HepG2 (cell line): ENCODE data around the gene GAL3ST1. TPM values are rescaled to one million over a fixed set of nuclear protein-coding genes. Genes with fewer than 3 reads are reported as not detected.

Source experiments
- ATAC-seq: fragments of 200-7000 bp; cut with Tn5 transposase; 3 replicates; pipeline ENCODE4 v1.9.1; 2020; ENCODE audit warnings: mild to moderate bottlenecking, moderate library complexity
- BruUV-seq: library from RNA; stranded (reverse); fragments of 400-500 nt; replicated peaks from 2 replicates; lab custom pipeline; 2021; lab: Mats Ljungman, UMichigan
- CTCF ChIA-PET: fragments of 300-600 bp; formaldehyde crosslinking; extraction: SDS; loops from one replicate; lab custom pipeline; 2021; ENCODE audit warnings: low total read pairs, inconsistent platforms, low intra/inter-chr PET ratio; lab: Yijun Ruan, JAX
- POLR2A ChIA-PET: fragments of 350-600 bp; sonication (Branson Sonifier 250); formaldehyde crosslinking; loops from one replicate; lab custom pipeline; 2020; ENCODE audit warnings: antibody characterized with exemption, inconsistent platforms; lab: Yijun Ruan, JAX
- DNase-seq: peaks from one replicate; pipeline ENCODE4 v3.0.0-alpha.2; 2015; ENCODE audit warnings: low spot score
- FAIRE-seq: peaks from 3 replicates; lab custom pipeline; 2011; peaks lifted over from hg19 to GRCh38; lab: Jason Lieb, UNC
- H2AFZ ChIP-seq: one replicate; pipeline ENCODE4 v1.6.1; 2011; ENCODE audit warnings: low read length, inconsistent platforms
- H3K27ac ChIP-seq: fragments of 300-600 bp; 3 replicates; pipeline ENCODE4 v1.8.0; 2011; ENCODE audit warnings: mixed run types, mild to moderate bottlenecking, mixed read lengths, low read length, inconsistent platforms; ENCODE audit not compliant: insufficient read depth; ENCODE audit errors: extremely low read length
- H3K27me3 ChIP-seq, 2 experiments: fragments of 200-600 bp in 1 of 2; 2 replicates in 1 of 2; 3 replicates in 1 of 2; pipeline versions ENCODE4 v1.6.0 to v1.8.0; 2011; ENCODE audit warnings: low read length in 2 of 2, mild to moderate bottlenecking in 2 of 2, moderate library complexity in 2 of 2, inconsistent platforms in 1 of 2; ENCODE audit not compliant: insufficient read depth in 2 of 2, control insufficient read depth in 1 of 2
- H3K36me3 ChIP-seq, 2 experiments: fragments of 200-600 bp in 1 of 2; replicated peaks in 1 of 2; 2 replicates in 1 of 2; 3 replicates in 1 of 2; pipeline versions ENCODE4 v1.5.1 to v1.8.0; 2011; ENCODE audit warnings: low read length in 2 of 2, inconsistent platforms in 1 of 2; ENCODE audit not compliant: insufficient read depth in 2 of 2, control insufficient read depth in 1 of 2
- H3K4me1 ChIP-seq: 2 replicates; pipeline ENCODE4 v1.5.1; 2012; ENCODE audit warnings: low read length, inconsistent platforms; ENCODE audit not compliant: insufficient read depth
- H3K4me2 ChIP-seq: 2 replicates; pipeline ENCODE4 v1.6.0; 2011; ENCODE audit warnings: low read depth, low read length, inconsistent platforms
- H3K4me3 ChIP-seq, 3 experiments: fragments of 200-600 bp in 1 of 3; sonication (generic), shearing (Covaris generic) in 1 of 3; replicated peaks in 1 of 3; 2 replicates each; pipeline ENCODE4 v1.5.1; 2011 to 2016; ENCODE audit warnings: low read length in 3 of 3, inconsistent platforms in 2 of 3, low read depth in 2 of 3, mild to moderate bottlenecking in 2 of 3, control low read depth in 1 of 3, mixed read lengths in 1 of 3; ENCODE audit not compliant: insufficient read depth in 1 of 3
- H3K79me2 ChIP-seq: one replicate; pipeline ENCODE4 v1.6.1; 2011; ENCODE audit warnings: low read length, inconsistent platforms; ENCODE audit not compliant: insufficient read depth
- H3K9ac ChIP-seq: 2 replicates; pipeline ENCODE4 v1.6.0; 2011; ENCODE audit warnings: mild to moderate bottlenecking, low read depth, low read length, inconsistent platforms; ENCODE audit not compliant: insufficient read depth
- H3K9me3 ChIP-seq: 2 replicates; pipeline ENCODE4 v1.5.1; 2012; ENCODE audit warnings: mild to moderate bottlenecking, low read length
- H4K20me1 ChIP-seq: 2 replicates; pipeline ENCODE4 v1.6.0; 2011; ENCODE audit warnings: inconsistent platforms, mild to moderate bottlenecking, low read length, moderate library complexity; ENCODE audit not compliant: insufficient read depth
- HDAC6 ChIP-seq: fragments of 200-600 bp; sonication (generic); IDR thresholded peaks from 2 replicates; pipeline ENCODE4 v1.7.0; 2017; ENCODE audit warnings: mild to moderate bottlenecking, antibody characterized with exemption, low read length, low read depth
- HMGXB3 ChIP-seq: sonication (generic); formaldehyde crosslinking; IDR thresholded peaks from 2 replicates; pipeline ENCODE4 v1.4.0; 2020; ENCODE audit warnings: missing genetic modification reagents, borderline replicate concordance
- JARID2 ChIP-seq: sonication (generic); formaldehyde crosslinking; IDR thresholded peaks from 2 replicates; pipeline ENCODE4 v1.8.1; 2023; ENCODE audit warnings: missing genetic modification reagents, inconsistent platforms; ENCODE audit not compliant: insufficient replicate concordance
- REXO4 ChIP-seq: sonication (generic); formaldehyde crosslinking; IDR thresholded peaks from 2 replicates; pipeline ENCODE4 v1.8.0; 2022; ENCODE audit warnings: missing genetic modification reagents, mild to moderate bottlenecking, borderline replicate concordance
- STAG1 ChIP-seq: sonication (generic); formaldehyde crosslinking; IDR thresholded peaks from 2 replicates; pipeline ENCODE4 v1.4.0; 2020; ENCODE audit warnings: missing genetic modification reagents
- SUZ12 ChIP-seq: fragments of 150-350 bp; IDR thresholded peaks from 2 replicates; pipeline ENCODE4 v1.6.1; 2014; ENCODE audit warnings: low read depth, low read length
- WIZ ChIP-seq: sonication (generic); formaldehyde crosslinking; IDR thresholded peaks from 2 replicates; pipeline ENCODE4 v1.5.1; 2020; ENCODE audit warnings: mild to moderate bottlenecking, missing genetic modification reagents
- ZNF205 ChIP-seq: IDR thresholded peaks from 2 replicates; pipeline ENCODE4 v1.6.1; 2018; ENCODE audit warnings: missing biosample characterization, missing genetic modification reagents
- ZNF564 ChIP-seq: sonication (generic); formaldehyde crosslinking; IDR thresholded peaks from 2 replicates; pipeline ENCODE4 v1.8.1; 2023; ENCODE audit warnings: mild to moderate bottlenecking, missing genetic modification reagents
- ZNF768 ChIP-seq: sonication (generic); formaldehyde crosslinking; IDR thresholded peaks from 2 replicates; pipeline ENCODE4 v1.4.0; 2020; ENCODE audit warnings: missing genetic modification reagents
- whole genome bisulfite sequencing: methylation state at CpG from one replicate; pipeline ENCODE4 v1.1.6; 2017; ENCODE audit warnings: low lambda C conversion rate; 5-methylcytosine and 5-hydroxymethylcytosine counted together
- in situ Hi-C: cut with HindIII; loops from 2 replicates; pipeline ENCODE4 v1.10.0; 2017; ENCODE audit warnings: low pct_unique_long_range_greater_than_20kb; ENCODE audit not compliant: extremely low pct_ligation_motif_present
- intact Hi-C: fragments of 100-400 bp; cut with micrococcal nuclease; formaldehyde crosslinking; loops from one replicate; pipeline ENCODE4 v1.10.0; 2022; ENCODE audit not compliant: unreplicated experiment
- polyA plus RNA-seq, 8 experiments: library from polyadenylated mRNA; depleted of rRNA in 3 of 8; stranded (reverse) in 7 of 8; unstranded in 1 of 8; fragments of >200 nt; fragmentation: Illumina TruSeq in 4 of 8; extraction: Trizol in 4 of 8; gene quantifications; 2 replicates each; pipeline versions ENCODE4 v1.2.1 to v1.2.3, GENCODE V29; 2011 to 2016; ENCODE audit warnings: low read depth in 4 of 8, missing spikeins in 1 of 8, mixed read lengths in 1 of 8; ENCODE audit not compliant: insufficient read depth in 1 of 8
- total RNA-seq, 5 experiments: library from RNA; depleted of rRNA; stranded (reverse); fragments of >200 nt; fragmentation: Illumina TruSeq; extraction: Trizol; gene quantifications; 2 replicates each; pipeline ENCODE4 v1.2.3, GENCODE V29; 2016; ENCODE audit warnings: low read depth in 1 of 5
- TF ChIP-seq, protein P1 (sequence below): sonication (generic); formaldehyde crosslinking; IDR thresholded peaks from 2 replicates; pipeline ENCODE4 v1.5.0; 2020; ENCODE audit warnings: missing genetic modification reagents

GAL3ST1 gene
- total and polyA plus RNA-seq, 2 of the 13 experiments (the other 11 are each of a cell fraction or from before 2014, with no cell fraction given), result 4.4 to 14.7 TPM

GRCh38 chr22:30531651-30532608 is 42.5 kb downstream of the GAL3ST1 start:
- POLR2A ChIA-PET, result no interaction called here
- Histone ChIP-seq H2AFZ (no peak overlapping the region), H3K27ac (no peak overlapping the region), H3K4me3 (no peak overlapping the region), H3K36me3 (no peaks in the 10 kb centered on the region), H3K79me2 (no peaks in the 10 kb centered on the region), H3K4me2 (no peak overlapping the region), H3K9me3 (no peaks in the 10 kb centered on the region), H3K27me3 (no peaks in the 10 kb centered on the region; a peak in 1 of 5 replicates), H3K4me1 (peaks cover 9% of the 10 kb centered on the region), H4K20me1 (no peaks in the 10 kb centered on the region), H3K9ac (no peak overlapping the region)
- 0 out of 2 replicates have a peak, but pooled peaks have one; percentile 4 for TF ChIP-seq STAG1
- TF ChIP-seq ZNF564 (CRISPR knock-in tag), result no peak
- TF ChIP-seq REXO4 (CRISPR knock-in tag), result no peak
- peak; percentile 91 for TF ChIP-seq ZNF768 (CRISPR knock-in tag)
- CTCF ChIA-PET, result no interaction called here
- intact Hi-C loops (no loop called here), in situ Hi-C loops (no loop called here)
- BruUV-seq, result no TSS peak
- 88% methylated on average over 15 of the region's 17 CpGs for WGBS
- FAIRE-seq (no peak), ATAC-seq (no peak; the same call in 2 of the 3 replicates), DNase-seq (no peak)

- Histone ChIP-seq H3K4me1 (no peaks in the 10 kb centered on the region), H3K36me3 (no peaks in the 10 kb centered on the region), H3K9ac (no peak overlapping the region), H3K4me2 (no peak overlapping the region), H3K79me2 (no peaks in the 10 kb centered on the region), H3K27ac (no peak overlapping the region), H3K4me3 (no peak overlapping the region), H2AFZ (no peak overlapping the region), H3K27me3 (no peaks in the 10 kb centered on the region), H4K20me1 (no peaks in the 10 kb centered on the region), H3K9me3 (no peaks in the 10 kb centered on the region)
- TF ChIP-seq, protein P1, sequence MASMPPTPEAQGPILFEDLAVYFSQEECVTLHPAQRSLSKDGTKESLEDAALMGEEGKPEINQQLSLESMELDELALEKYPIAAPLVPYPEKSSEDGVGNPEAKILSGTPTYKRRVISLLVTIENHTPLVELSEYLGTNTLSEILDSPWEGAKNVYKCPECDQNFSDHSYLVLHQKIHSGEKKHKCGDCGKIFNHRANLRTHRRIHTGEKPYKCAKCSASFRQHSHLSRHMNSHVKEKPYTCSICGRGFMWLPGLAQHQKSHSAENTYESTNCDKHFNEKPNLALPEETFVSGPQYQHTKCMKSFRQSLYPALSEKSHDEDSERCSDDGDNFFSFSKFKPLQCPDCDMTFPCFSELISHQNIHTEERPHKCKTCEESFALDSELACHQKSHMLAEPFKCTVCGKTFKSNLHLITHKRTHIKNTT (CRISPR knock-in tag), result no peak
- no peak for TF ChIP-seq JARID2 (CRISPR knock-in tag)
- TF ChIP-seq HDAC6, result no peak
- TF ChIP-seq WIZ (CRISPR knock-in tag), result no peak
- no peak for TF ChIP-seq SUZ12
- no peak for TF ChIP-seq HMGXB3 (CRISPR knock-in tag)
- no peak for TF ChIP-seq ZNF205 (CRISPR knock-in tag)
- intact Hi-C loops (no loop called here), in situ Hi-C loops (no loop called here)
- FAIRE-seq (no peak), ATAC-seq (no peak), DNase-seq (no peak)
- BruUV-seq, result no TSS peak
- CTCF ChIA-PET, result no interaction called here
- POLR2A ChIA-PET, result no interaction called here
- 72% methylated on average over 4 of the region's 4 CpGs for WGBS
Observed at GRCh38 chr22:30526656-30527055, 47.8 kb downstream of the GAL3ST1 start.
